GM12801 (cell line): ENCODE measurements around the gene LRRC7.

Experiments used
- CTCF ChIP-seq: IDR thresholded peaks from one replicate; pipeline ENCODE4 v1.5.1; 2011; ENCODE audit warnings: control low read depth; ENCODE audit not compliant: insufficient read length; ENCODE audit errors: extremely low read depth

LRRC7 gene

GRCh38 chr1:70017770-70018169 lies 450.0 kb downstream of the LRRC7 start:
- TF ChIP-seq CTCF: no peak

- no peak for TF ChIP-seq CTCF
Measured at GRCh38 chr1:70024272-70024671, 456.6 kb downstream of the LRRC7 start.

GRCh38 chr1:70025052-70025451 lies 457.3 kb downstream of the LRRC7 start:
- TF ChIP-seq CTCF: no peak

GRCh38 chr1:70025846-70026245 lies 458.1 kb downstream of the LRRC7 start:
- no peak for TF ChIP-seq CTCF

- no peak for TF ChIP-seq CTCF
Measured at GRCh38 chr1:70033266-70033873, 465.6 kb downstream of the LRRC7 start.

GRCh38 chr1:70033936-70034335 lies 466.2 kb downstream of the LRRC7 start:
- no peak for TF ChIP-seq CTCF

GRCh38 chr1:70034403-70034802 lies 466.7 kb downstream of the LRRC7 start:
- TF ChIP-seq CTCF: no peak
